Right cardiac atrium (tissue), 5 donors: ENCODE data around the gene KRT73. TPM values are rescaled to one million over a fixed set of nuclear protein-coding genes. Genes with fewer than 3 reads are reported as not detected.

ENCODE experiments used
- ATAC-seq, 2 donors: fragments of 200-7000 bp; cut with Tn5 transposase; one replicate each; pipeline versions ENCODE4 v1.8.0 to v1.9.1; 2020; ENCODE audit warnings: moderate library complexity in 2 of 2, mild to moderate bottlenecking in 1 of 2
- DNase-seq, 3 donors: peaks; one replicate each; pipeline ENCODE4 v3.0.0-alpha.2; 2020
- H3K27ac ChIP-seq: one replicate; pipeline ENCODE4 v1.5.1; 2013; ENCODE audit warnings: mild to moderate bottlenecking, low read length, control low read depth, moderate library complexity
- H3K27me3 ChIP-seq: one replicate; pipeline ENCODE4 v1.6.1; 2013; ENCODE audit not compliant: control insufficient read depth, insufficient read depth
- H3K4me1 ChIP-seq: one replicate; pipeline ENCODE4 v1.6.1; 2013; ENCODE audit warnings: low read length; ENCODE audit not compliant: control insufficient read depth, insufficient read depth
- H3K4me3 ChIP-seq: one replicate; pipeline ENCODE4 v1.5.1; 2013; ENCODE audit warnings: low read length, control low read depth
- H3K9me3 ChIP-seq: one replicate; pipeline ENCODE4 v1.6.1; 2013; ENCODE audit warnings: low read length; ENCODE audit not compliant: control insufficient read depth
- WGBS: extraction: QIAGEN DNeasy Blood & Tissue Kit; methylation state at CpG from one replicate; pipeline ENCODE4 v1.1.7; 2013; 5-methylcytosine and 5-hydroxymethylcytosine counted together
- intact Hi-C, 4 donors: fragments of 100-400 bp; cut with DNase I; formaldehyde crosslinking; loops; one replicate each; pipeline versions ENCODE4 v1.11.0 to v1.14.0; 2022 to 2023
- polyA plus RNA-seq: library from polyadenylated mRNA; stranded (reverse); fragments of 200-250 nt; gene quantifications from one replicate; pipeline ENCODE4 v1.2.3, GENCODE V29; 2013
- total RNA-seq, 4 donors: library from RNA; stranded (reverse); fragmentation: NEBNext Ultra II Directional; extraction: Animal tissue kit (Norgen Biotek cat#: 25700); gene quantifications; one replicate each; pipeline ENCODE4 v1.2.1, GENCODE V29; 2021
- donor health status: healthy with polysubstance abuse.
- donor health status: DM: no; HTN: yes; CAD: no.
- donor health status: DM: no; HTN: no; CAD: no.
- donor health status: DM: no; HTN: yes; CAD: no; lungs with severe emphysema.
- donor health status: DM: yes; HTN: yes; CAD: no.

The KRT73 gene
- total and polyA plus RNA-seq, 5 donors, result not detected

- Histone ChIP-seq H3K27me3 (no peaks in the 10 kb centered on the region), H3K9me3 (no peaks in the 10 kb centered on the region), H3K4me1 (no peaks in the 10 kb centered on the region), H3K4me3 (no peak overlapping the region), H3K27ac (no peak overlapping the region)
- ATAC-seq, result no peak
- DNase-seq, result no peak
- WGBS, result 61% methylated on average over 4 of the region's 4 CpGs
- intact Hi-C loops, result no loop called here
These were observed 27.6 kb upstream of the KRT73 start for GRCh38 chr12:52645982-52646381.

GRCh38 chr12:52645120-52645761, 26.9 kb upstream of the KRT73 start:
- Histone ChIP-seq H3K27ac (no peak overlapping the region), H3K27me3 (no peaks in the 10 kb centered on the region), H3K4me3 (no peak overlapping the region), H3K4me1 (no peaks in the 10 kb centered on the region), H3K9me3 (no peaks in the 10 kb centered on the region)
- no peak for DNase-seq
- no peak for ATAC-seq
- 71% methylated on average over 7 of the region's 7 CpGs for WGBS
- intact Hi-C loops, result no loop called here

GRCh38 chr12:52644078-52644415, 25.7 kb upstream of the KRT73 start:
- Histone ChIP-seq H3K9me3 (no peaks in the 10 kb centered on the region), H3K4me3 (no peak overlapping the region), H3K27me3 (no peaks in the 10 kb centered on the region), H3K27ac (no peak overlapping the region), H3K4me1 (no peaks in the 10 kb centered on the region)
- no peak for ATAC-seq
- intact Hi-C loops, result no loop called here
- DNase-seq, result no peak
- 90% methylated on average over 6 of the region's 6 CpGs for WGBS

GRCh38 chr12:52643233-52644077, 25.1 kb upstream of the KRT73 start:
- Histone ChIP-seq H3K27me3 (no peaks in the 10 kb centered on the region), H3K27ac (no peak overlapping the region), H3K4me1 (no peaks in the 10 kb centered on the region), H3K4me3 (no peak overlapping the region), H3K9me3 (no peaks in the 10 kb centered on the region)
- ATAC-seq, result no peak
- 85% methylated on average over 10 of the region's 10 CpGs for WGBS
- intact Hi-C loops, result no loop called here
- no peak for DNase-seq

- Histone ChIP-seq H3K27me3 (no peaks in the 10 kb centered on the region), H3K4me3 (no peak overlapping the region), H3K27ac (no peak overlapping the region), H3K9me3 (no peaks in the 10 kb centered on the region), H3K4me1 (no peaks in the 10 kb centered on the region)
- intact Hi-C loops, result no loop called here
- ATAC-seq (no peak), DNase-seq (no peak)
- WGBS, result 71% methylated on average over 4 of the region's 4 CpGs
These were observed 23.1 kb upstream of the KRT73 start for GRCh38 chr12:52641468-52641867.

- H3K27me3 ChIP-seq, result no peaks in the 10 kb centered on the region
- ATAC-seq, result no peak
- WGBS, result 61% methylated on average over 4 of the region's 4 CpGs
- intact Hi-C loops, result no loop called here
- no peaks in the 10 kb centered on the region for H3K4me1 ChIP-seq
- no peak overlapping the region for H3K27ac ChIP-seq
- DNase-seq, result no peak
- no peaks in the 10 kb centered on the region for H3K9me3 ChIP-seq
- no peak overlapping the region for H3K4me3 ChIP-seq
These were observed 18.9 kb upstream of the KRT73 start for GRCh38 chr12:52637299-52637698.

- intact Hi-C loops, result no loop called here
- WGBS, result 59% methylated on average over 5 of the region's 5 CpGs
- no peak for ATAC-seq
These were observed 18.4 kb upstream of the KRT73 start for GRCh38 chr12:52636592-52637258.

GRCh38 chr12:52636189-52636588, 17.8 kb upstream of the KRT73 start:
- Histone ChIP-seq H3K27ac (no peak overlapping the region), H3K9me3 (no peaks in the 10 kb centered on the region), H3K4me3 (no peak overlapping the region), H3K27me3 (no peaks in the 10 kb centered on the region), H3K4me1 (no peaks in the 10 kb centered on the region)
- DNase-seq (no peak), ATAC-seq (no peak)
- intact Hi-C loops, result no loop called here
- 71% methylated on average over 6 of the region's 6 CpGs for WGBS

More at GRCh38 chr12:52636592-52637258, 18.4 kb upstream of the KRT73 start:
- Histone ChIP-seq H3K4me3 (no peak overlapping the region), H3K27me3 (no peaks in the 10 kb centered on the region), H3K4me1 (no peaks in the 10 kb centered on the region), H3K9me3 (no peaks in the 10 kb centered on the region), H3K27ac (no peak overlapping the region)
- no peak for DNase-seq

- H3K9me3 ChIP-seq, result no peaks in the 10 kb centered on the region
- H3K4me1 ChIP-seq, result no peaks in the 10 kb centered on the region
- intact Hi-C loops, result no loop called here
- no peak overlapping the region for H3K27ac ChIP-seq
- DNase-seq (peak; percentile 67 to 88 (median 88)), ATAC-seq (peak; percentile 88 to 94)
- 46% methylated on average over 7 of the region's 7 CpGs for WGBS
- no peak overlapping the region for H3K4me3 ChIP-seq
- no peaks in the 10 kb centered on the region for H3K27me3 ChIP-seq
These were observed 16.1 kb upstream of the KRT73 start for GRCh38 chr12:52634266-52635056.

- Histone ChIP-seq H3K27ac (no peak overlapping the region), H3K9me3 (no peaks in the 10 kb centered on the region), H3K4me3 (no peak overlapping the region), H3K27me3 (no peaks in the 10 kb centered on the region), H3K4me1 (no peaks in the 10 kb centered on the region)
- intact Hi-C loops, result no loop called here
- no peak for ATAC-seq
- WGBS, result 59% methylated on average over 4 of the region's 4 CpGs
- DNase-seq, result no peak
These were observed 15.0 kb upstream of the KRT73 start for GRCh38 chr12:52633383-52633782.

GRCh38 chr12:52632656-52633055, 14.3 kb upstream of the KRT73 start:
- no peaks in the 10 kb centered on the region for H3K9me3 ChIP-seq
- intact Hi-C loops, result no loop called here
- H3K27ac ChIP-seq, result no peak overlapping the region
- ATAC-seq, result no peak
- no peak for DNase-seq
- no peaks in the 10 kb centered on the region for H3K27me3 ChIP-seq
- 82% methylated on average over 4 of the region's 4 CpGs for WGBS
- no peaks in the 10 kb centered on the region for H3K4me1 ChIP-seq
- H3K4me3 ChIP-seq, result no peak overlapping the region
